Stimulated activated CD4-positive, alpha-beta T cell treated with anti-CD3 and anti-CD28 coated beads, Interleukin-4, amount 100 ng/mL, for 24 hours (primary cell): Measurements from ENCODE around the gene VAV3.

Experiments
- DNase-seq: peaks from one replicate; pipeline ENCODE4 v3.0.0-alpha.2; 2020

VAV3 gene

DNA sequence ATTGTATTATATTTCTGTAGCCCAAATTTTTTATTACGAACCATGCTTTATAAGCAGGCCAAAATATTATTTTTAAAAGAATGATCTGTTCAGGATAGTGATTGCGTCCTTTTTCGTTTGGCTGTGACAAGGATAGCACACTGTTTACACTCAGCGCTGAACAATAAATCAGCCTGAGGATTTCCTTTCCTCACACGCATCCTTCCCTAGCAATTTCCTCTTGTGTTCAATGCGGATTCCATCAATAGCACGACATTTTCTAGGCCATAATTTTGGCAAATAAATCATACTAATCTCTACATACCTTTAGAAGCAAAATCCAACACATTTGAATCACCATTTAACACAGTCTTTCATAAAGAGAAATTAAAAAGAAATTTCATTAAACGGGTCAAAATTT is 1.6 kb upstream of the VAV3 start:
- no peak for DNase-seq

DNA sequence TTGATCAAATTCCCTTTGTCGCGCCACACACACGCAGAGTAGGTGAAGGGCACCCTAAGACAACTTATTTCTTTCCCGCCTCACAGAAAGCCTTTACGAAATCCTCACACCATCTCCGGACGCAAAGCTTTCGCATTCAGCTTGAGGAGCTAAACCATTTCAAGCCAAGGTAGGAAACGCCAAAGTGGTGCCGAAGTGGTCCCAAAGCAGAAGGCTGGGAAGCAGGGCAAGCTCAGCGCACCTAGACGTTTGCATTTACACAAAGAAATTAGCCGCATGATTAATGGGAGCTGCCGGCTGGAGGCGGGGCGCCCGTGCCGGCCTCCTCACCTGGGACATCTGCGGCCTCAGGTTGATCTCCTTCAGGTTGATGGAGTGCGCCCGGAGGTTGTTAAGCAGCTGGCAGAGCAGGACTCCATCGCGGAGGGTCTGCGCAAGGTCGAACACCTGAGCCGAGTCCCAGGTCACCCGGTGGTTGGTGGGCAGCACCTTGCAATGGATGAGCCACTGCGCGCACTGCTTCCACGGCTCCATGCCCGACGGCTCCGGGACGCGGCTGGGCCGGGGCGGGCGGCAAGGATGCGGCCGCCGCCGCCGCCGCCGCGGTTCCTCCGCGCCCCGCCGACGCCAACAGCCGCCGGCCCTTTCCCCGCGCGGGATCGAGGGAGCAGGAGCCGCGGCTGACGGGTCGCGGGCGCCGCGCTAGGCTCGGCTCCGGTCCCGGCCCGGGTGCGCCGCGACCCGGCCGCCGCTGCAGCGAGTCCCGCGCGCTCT is 457 bp downstream of the VAV3 start:
- DNase-seq: peak; percentile 17

GRCh38 chr1:107963601-107964335 is 1.2 kb downstream of the VAV3 start:
- peak; percentile 55 for DNase-seq

GRCh38 chr1:107963008-107963407 is 2.0 kb downstream of the VAV3 start:
- no peak for DNase-seq

DNA sequence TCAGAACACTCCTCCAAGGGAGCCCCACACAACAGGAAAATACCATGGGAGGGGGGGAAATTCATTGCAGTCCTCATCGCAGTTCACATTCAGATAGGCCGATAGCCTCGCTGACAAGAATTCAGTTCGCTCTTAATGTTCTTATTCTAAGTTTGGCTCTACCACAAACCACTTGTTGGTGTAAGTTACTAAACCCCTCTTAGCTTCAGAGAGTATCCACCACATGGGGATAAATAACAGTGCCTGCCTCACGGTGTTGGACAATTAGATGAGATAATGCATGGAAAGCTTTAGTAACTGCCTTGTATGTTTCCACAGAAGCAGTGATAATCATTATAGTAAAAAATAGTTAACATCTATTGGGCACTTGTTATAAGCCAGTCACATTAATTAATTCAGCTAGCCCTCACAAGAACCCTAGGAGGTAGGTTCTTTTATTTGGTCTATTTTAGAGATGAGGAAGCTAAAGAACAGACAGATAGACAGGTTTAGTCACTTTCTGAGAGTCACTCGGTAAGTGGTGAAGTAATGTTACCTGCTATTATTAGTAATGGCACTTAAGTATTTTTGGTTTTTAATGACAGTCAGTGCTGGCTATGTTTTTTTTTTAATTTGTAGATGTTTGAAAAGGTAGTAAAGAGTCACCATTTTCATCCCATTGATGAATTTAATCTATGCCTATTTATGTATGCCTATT is 10.1 kb downstream of the VAV3 start:
- no peak for DNase-seq

DNA sequence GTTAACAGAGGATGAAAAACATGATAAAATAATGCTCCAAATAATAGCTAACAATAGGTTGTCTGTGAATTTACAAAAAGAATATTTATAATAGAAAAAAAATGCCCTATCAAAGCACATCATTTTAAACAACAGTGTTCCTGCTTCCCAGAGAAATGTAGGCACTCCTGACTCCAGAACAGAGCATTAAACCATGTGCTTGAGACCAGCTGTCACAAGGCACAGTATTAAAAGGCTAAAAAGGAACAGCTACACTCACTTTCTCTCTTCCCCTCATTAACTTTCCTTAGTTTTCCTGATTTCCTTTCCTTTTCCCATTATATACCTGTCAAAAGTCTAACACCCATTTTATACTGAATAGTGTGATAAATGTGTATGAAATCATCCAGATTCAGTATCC is 10.9 kb downstream of the VAV3 start:
- no peak for DNase-seq

- DNase-seq: no peak
Observed at GRCh38 chr1:107953556-107953955, 11.4 kb downstream of the VAV3 start.

GRCh38 chr1:107952989-107953388 is 12.0 kb downstream of the VAV3 start:
- DNase-seq: no peak

DNA sequence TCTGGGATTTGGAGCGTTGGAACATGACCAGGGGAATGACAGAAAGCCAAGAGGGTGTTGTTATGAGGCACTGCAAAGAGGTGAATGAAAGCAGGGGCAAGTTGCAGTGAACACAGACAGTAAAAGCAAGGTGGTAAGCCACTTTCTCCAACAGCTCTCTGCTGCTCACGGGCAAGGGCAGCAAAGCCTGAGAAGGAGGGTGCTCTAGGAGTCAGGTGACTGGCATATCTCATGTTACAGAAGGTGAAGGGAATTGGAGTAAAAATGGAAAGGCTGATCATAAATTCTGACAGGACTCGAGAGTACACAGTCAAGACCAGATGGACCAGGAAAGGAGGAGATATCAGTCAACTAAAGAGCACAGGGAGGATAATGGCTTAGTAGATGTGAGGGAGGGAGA is 14.5 kb downstream of the VAV3 start:
- no peak for DNase-seq

GRCh38 chr1:107949467-107950253 is 15.3 kb downstream of the VAV3 start:
- DNase-seq: no peak

GRCh38 chr1:107946794-107947193 is 18.2 kb downstream of the VAV3 start:
- DNase-seq: no peak

DNA sequence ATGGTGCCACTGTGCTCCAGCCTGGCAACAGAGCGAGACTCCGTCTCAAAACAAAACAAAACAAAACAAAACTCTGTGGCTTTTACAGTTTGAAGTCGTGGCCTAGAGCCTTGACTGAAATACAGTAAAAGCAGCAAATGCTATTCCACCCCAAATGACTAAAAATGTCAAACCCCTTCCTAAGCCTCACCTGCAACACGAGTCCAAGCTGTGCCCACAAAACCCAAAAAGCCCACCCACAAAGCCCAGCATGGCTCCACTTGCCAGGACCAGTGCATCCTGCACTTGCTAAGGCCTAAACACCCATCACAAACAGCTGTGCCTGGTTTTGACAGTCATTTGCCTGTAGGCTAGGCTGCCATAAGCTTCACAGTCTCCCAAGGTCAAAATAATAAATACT is 21.3 kb downstream of the VAV3 start:
- DNase-seq: no peak

DNA sequence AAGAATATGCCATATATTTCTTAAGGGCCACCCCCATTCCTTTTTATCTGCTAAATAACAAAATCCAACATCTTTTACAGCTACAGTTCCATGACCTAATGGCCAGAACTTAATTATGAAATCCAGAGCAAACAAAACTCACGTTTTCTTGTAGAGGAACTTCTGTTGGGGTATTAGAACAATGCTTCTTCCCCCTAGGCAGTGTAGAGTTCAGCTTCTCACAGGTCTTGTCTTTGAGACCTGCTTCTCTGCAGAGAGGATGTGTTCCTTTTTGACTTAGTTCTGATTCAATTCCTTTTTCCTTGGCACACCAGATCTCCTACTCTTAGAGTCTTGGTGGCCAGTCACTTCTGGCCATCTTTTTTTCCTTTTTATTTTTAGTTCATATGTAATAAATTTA is 22.2 kb downstream of the VAV3 start:
- DNase-seq: no peak

DNA sequence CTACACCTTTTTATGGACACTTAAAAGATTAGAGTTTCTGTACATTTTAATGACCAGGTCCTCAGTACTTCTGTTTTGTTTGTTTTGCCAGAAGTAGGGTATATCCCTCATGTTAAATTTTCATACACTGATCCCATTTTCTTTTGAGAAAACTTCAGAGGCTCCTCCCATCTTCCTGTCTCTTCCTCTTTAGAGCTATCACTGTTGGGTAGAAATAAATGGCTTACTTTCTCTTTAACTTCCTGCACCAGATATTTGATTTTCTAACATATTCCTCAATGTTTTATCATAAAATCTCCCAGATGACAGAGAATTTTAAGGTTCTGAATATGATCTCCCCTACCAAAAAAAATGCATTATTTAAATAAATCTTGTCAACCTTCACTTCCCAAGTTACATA is 23.4 kb downstream of the VAV3 start:
- DNase-seq: no peak

DNA sequence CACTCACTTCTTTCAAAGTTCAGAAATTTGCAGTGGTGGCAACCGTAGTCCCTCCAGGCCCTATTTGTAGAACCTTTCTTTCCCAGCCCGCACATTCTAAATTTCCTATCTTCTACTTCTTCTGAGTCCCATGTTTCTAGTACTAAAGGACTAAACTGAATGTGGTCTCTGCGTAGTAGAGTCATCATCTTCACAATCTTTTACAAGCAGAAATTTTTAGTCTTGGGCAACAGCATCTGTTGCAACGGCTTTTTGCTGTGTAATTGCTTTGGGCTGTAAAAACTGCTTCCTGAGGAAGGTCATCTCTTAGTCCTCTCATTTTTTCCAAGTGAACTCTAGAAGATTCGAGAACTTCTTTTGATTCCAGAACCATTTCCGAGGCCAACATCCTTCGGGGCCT is 23.9 kb downstream of the VAV3 start:
- no peak for DNase-seq

- no peak for DNase-seq
Observed at GRCh38 chr1:107940701-107941100, 24.3 kb downstream of the VAV3 start.

DNA sequence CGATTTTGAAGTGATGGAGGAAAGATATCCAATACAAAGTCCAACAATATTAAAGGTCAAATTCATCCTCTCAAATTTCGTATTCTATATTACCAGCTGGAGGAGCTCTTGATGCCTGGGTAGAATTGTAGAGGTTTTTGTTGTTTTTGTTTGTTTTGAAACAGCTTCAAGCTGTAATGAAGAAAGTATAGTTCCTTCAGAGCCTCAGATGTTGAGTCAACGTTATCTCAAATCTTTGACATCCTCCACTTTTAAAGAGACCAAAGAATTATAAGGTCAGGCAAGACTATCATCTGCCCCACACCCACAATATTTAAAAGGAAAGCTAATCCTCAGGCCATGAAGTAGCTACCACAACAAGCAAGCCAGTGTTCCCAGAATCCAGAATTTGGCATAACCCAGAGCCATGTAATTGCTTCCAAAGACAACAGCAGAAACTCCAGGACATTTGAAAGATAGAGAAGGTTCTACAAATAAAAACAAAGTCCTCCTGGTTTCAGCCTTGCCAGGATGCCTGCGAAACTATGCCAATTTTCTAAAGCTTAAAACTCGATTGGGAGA is 24.9 kb downstream of the VAV3 start:
- DNase-seq: no peak

DNA sequence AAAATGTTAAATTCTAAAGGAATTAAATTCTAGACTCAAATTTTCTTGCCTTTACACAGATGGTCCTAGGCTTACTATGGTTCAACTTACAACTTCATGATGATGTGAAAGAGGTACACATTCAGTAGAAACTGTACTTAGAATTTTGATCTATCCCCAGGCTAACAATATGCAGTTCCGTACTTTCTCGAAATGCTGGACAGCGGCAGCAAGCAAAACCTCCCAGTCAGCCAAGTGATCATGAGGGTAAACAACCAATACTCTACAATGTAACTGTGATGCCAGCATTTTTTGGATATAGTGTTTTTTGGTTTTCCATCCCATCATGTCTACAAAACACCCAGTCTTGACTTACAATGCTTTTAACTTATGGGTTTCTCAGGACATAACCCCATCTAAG is 25.7 kb downstream of the VAV3 start:
- no peak for DNase-seq

DNA sequence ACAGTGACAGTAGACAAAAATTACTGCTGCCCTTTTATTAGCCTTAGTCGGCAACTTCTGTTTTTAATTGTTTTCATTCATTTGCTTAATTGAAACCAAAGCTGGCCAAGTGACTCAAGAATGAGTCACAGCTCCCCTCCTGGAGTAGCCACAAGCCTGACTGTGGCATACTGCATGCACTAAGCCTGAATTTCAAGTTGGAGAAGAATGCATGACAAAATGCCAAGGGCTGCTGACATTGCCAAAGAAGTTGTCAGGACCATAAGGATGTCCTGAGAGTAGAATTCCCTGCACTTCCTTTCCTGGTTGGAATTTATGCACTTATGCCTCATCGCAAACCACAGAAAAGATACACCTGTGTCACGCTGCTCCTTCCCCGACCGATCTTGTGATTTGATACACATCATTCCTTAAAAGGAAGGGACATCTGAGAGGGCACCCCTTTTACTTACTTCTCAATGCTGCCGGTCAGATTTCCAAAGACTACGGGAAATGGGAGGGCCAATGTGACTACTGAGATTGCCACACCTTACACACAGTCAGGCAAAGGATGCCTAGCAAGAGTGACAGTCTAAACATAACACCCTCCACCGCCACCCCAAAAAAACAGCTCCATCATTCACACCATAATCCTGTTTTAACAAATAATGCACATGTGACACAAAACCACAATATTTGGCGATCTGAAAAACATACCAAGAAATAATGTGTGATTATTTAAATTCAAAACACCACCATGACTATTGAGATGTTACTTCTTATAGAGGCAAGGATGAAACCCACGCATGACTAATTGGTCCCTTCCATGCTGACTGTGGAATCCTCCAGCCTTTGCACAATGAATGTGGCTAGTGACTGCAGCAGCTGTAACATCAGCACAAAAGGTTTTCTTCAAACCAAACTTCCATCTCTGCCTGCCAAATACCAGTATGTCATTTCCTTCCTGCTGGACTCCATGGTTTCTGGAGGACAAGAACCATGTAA is 28.2 kb downstream of the VAV3 start:
- DNase-seq: peak; percentile 76

- peak; percentile 72 for DNase-seq
Observed at GRCh38 chr1:107935396-107936064, 29.4 kb downstream of the VAV3 start.

GRCh38 chr1:107934578-107934977 is 30.4 kb downstream of the VAV3 start:
- peak; percentile 48 for DNase-seq
